BE2C (cell line): ENCODE results near the gene H2BK1.
A peak's percentile ranks its signal among the peaks of the same experiment; 100 is the strongest.

Source experiments
- DNase-seq: peaks from one replicate; pipeline ENCODE4 v3.0.0-alpha.2; 2020
- H3K27me3 ChIP-seq: fragments of 250-450 bp; sonication (Bioruptor Pico); 2 replicates; pipeline ENCODE4 v1.5.1; 2020; ENCODE audit warnings: mild to moderate bottlenecking
- H3K36me3 ChIP-seq: fragments of 250-450 bp; sonication (Bioruptor Pico); 2 replicates; pipeline ENCODE4 v1.5.1; 2020; ENCODE audit warnings: mild to moderate bottlenecking
- H3K4me1 ChIP-seq: fragments of 250-450 bp; sonication (Bioruptor Pico); 2 replicates; pipeline ENCODE4 v1.5.1; 2020
- H3K4me3 ChIP-seq: 2 replicates; pipeline ENCODE4 v1.5.1; 2011; ENCODE audit warnings: low read depth, low read length
- H3K9me3 ChIP-seq: fragments of 250-450 bp; sonication (Bioruptor Pico); 2 replicates; pipeline ENCODE4 v1.5.1; 2020
- CTCF ChIP-seq: IDR thresholded peaks from 2 replicates; pipeline ENCODE4 v1.5.1; 2012; ENCODE audit warnings: mild to moderate bottlenecking, low read depth, low read length

The H2BK1 gene

GRCh38 chr7:151229249-151229648, 19.0 kb upstream of the H2BK1 start:
- H3K4me3 ChIP-seq = no peak overlapping the region
- no peaks in the 10 kb centered on the region for H3K27me3 ChIP-seq
- H3K4me1 ChIP-seq = peaks cover 6% of the 10 kb centered on the region

GRCh38 chr7:151228024-151228866, 18.0 kb upstream of the H2BK1 start:
- TF ChIP-seq CTCF = no peak
- H3K4me1 ChIP-seq = no peaks in the 10 kb centered on the region; the same call in 1 of the 2 replicates
- peaks cover 29% of the 10 kb centered on the region for H3K36me3 ChIP-seq
- H3K27me3 ChIP-seq = no peaks in the 10 kb centered on the region
- no peaks in the 10 kb centered on the region for H3K9me3 ChIP-seq
- H3K4me3 ChIP-seq = peak overlapping the region; percentile 91
- DNase-seq = no peak

More at GRCh38 chr7:151229249-151229648, 19.0 kb upstream of the H2BK1 start:
- H3K9me3 ChIP-seq = no peaks in the 10 kb centered on the region
- no peak for DNase-seq
- TF ChIP-seq CTCF = no peak
- peaks cover 29% of the 10 kb centered on the region for H3K36me3 ChIP-seq

GRCh38 chr7:151226875-151227782, 16.8 kb upstream of the H2BK1 start, which contains the start of gene ABCF2:
TSS of gene ABCF2 (minus strand) at chr7:151227205. CDS start at chr7:151226458, 747 bp downstream.
- H3K4me1 ChIP-seq = no peaks in the 10 kb centered on the region; the same call in 1 of the 2 replicates
- no peak for TF ChIP-seq CTCF
- no peaks in the 10 kb centered on the region for H3K9me3 ChIP-seq
- peak within 1 kb of the TSS; percentile 91 for H3K4me3 ChIP-seq
- no peaks in the 10 kb centered on the region for H3K27me3 ChIP-seq
- peaks cover 37% of the 10 kb centered on the region for H3K36me3 ChIP-seq
- peak; percentile 99 for DNase-seq

GRCh38 chr7:151226560-151226874, 16.2 kb upstream of the H2BK1 start:
- H3K36me3 ChIP-seq = peaks cover 42% of the 10 kb centered on the region
- no peaks in the 10 kb centered on the region; the same call in 1 of the 2 replicates for H3K4me1 ChIP-seq

GRCh38 chr7:151225948-151226510, 15.7 kb upstream of the H2BK1 start:
- H3K36me3 ChIP-seq = peaks cover 45% of the 10 kb centered on the region
- TF ChIP-seq CTCF = no peak
- H3K4me3 ChIP-seq = peak overlapping the region; percentile 91
- H3K27me3 ChIP-seq = no peaks in the 10 kb centered on the region
- no peaks in the 10 kb centered on the region; the same call in 1 of the 2 replicates for H3K4me1 ChIP-seq
- no peak for DNase-seq
- no peaks in the 10 kb centered on the region for H3K9me3 ChIP-seq

More at GRCh38 chr7:151226560-151226874, 16.2 kb upstream of the H2BK1 start:
- no peak for TF ChIP-seq CTCF
- no peaks in the 10 kb centered on the region for H3K27me3 ChIP-seq
- peak overlapping the region; percentile 91 for H3K4me3 ChIP-seq
- DNase-seq = no peak
- H3K9me3 ChIP-seq = no peaks in the 10 kb centered on the region
